Measurements from ENCODE around the gene LRP3. TPM values are rescaled to one million over a fixed set of nuclear protein-coding genes. Genes with fewer than 3 reads are reported as not detected.

Gene LRP3
- polyA plus RNA-seq, 1 of the 3 experiments (the other 2 are of a cell fraction): 8.2 TPM

DNA sequence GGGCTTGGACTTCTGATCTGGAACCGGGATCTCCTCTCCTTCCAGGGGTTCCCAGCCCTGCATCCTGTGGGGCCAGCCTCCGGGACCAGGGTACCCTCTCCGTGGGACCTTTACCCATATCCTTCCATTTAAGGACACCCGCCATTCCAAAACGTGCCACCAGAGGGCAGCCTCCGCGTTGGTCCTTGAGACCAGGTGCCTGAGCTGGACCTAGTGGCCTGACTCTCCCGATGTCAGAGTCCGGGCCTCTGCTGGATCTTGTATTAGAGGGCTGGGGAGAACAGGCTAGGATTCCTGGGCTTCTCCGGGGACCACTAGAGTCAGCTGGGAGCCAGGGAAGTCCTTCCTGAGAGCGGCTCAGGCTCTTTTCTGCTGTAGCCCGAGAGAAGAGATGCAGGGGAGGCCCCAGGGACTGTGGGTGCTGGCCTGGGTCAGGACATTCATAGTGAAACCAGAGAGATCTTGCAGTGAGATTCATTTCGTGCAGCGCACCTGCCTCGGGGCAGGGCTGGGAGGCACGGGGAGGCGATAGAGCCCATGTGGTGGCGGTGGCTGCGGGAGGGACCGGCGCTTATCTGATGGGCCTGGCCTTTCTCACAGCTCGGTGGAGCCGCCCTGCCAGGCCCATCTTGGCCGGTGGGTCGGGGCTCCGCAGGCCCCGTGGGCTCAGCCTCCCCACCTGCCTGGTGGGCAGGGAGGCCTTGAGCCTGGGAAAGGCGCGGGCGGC lies 41.3 kb downstream of the LRP3 start:
- Histone ChIP-seq H3K4me1 (ENCODE audit: control insufficient read depth in 1 of 2, insufficient read depth in 2 of 2, low read depth in 1 of 2, low read length in 1 of 2) (peaks cover 0 to 8% of the 10 kb centered on the region in 2 experiments; a peak in 1 of 4 replicates), H3K27me3 (ENCODE audit: insufficient read depth) (no peaks in the 10 kb centered on the region), H3K9ac (no peak overlapping the region), H3K4me2 (no peak overlapping the region), H3F3A (replicated peaks; ENCODE audit: insufficient read depth) (no peaks in the 10 kb centered on the region), H3K9me3 (no peaks in the 10 kb centered on the region), H3K9me2 (no peaks in the 10 kb centered on the region), H3K4me3 (ENCODE audit: low read depth in 2 of 2, low read length in 1 of 2) (peak overlapping the region in 1 of 2 experiments; percentile 40; a peak in 1 of 4 replicates), H3K36me3 (replicated peaks in 1 of 2; ENCODE audit: control insufficient read depth in 1 of 2, insufficient read depth in 2 of 2, low read length in 1 of 2) (no peaks in the 10 kb centered on the region), H3K79me2 (ENCODE audit: insufficient read depth) (no peaks in the 10 kb centered on the region), H3K27ac (ENCODE audit: low read depth in 2 of 2, low read length in 1 of 2) (no peak overlapping the region), H2AFZ (ENCODE audit: low read depth) (no peak overlapping the region), H4K20me1 (ENCODE audit: insufficient read depth) (no peaks in the 10 kb centered on the region)
- peak; percentile 91 for DNase-seq
- WGBS (ENCODE audit: low lambda C conversion rate): 32% methylated on average over 20 of the region's 30 CpGs
- TF ChIP-seq, protein P1, sequence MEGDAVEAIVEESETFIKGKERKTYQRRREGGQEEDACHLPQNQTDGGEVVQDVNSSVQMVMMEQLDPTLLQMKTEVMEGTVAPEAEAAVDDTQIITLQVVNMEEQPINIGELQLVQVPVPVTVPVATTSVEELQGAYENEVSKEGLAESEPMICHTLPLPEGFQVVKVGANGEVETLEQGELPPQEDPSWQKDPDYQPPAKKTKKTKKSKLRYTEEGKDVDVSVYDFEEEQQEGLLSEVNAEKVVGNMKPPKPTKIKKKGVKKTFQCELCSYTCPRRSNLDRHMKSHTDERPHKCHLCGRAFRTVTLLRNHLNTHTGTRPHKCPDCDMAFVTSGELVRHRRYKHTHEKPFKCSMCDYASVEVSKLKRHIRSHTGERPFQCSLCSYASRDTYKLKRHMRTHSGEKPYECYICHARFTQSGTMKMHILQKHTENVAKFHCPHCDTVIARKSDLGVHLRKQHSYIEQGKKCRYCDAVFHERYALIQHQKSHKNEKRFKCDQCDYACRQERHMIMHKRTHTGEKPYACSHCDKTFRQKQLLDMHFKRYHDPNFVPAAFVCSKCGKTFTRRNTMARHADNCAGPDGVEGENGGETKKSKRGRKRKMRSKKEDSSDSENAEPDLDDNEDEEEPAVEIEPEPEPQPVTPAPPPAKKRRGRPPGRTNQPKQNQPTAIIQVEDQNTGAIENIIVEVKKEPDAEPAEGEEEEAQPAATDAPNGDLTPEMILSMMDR (IDR thresholded peaks at IDR 0.05): peak; percentile 88
- TF ChIP-seq SIN3A (IDR thresholded peaks at IDR 0.05; ENCODE audit: borderline replicate concordance, low read depth, low read length) (no peak), GABPA (IDR thresholded peaks at IDR 0.05; ENCODE audit: low read depth) (no peak), RAD21 (IDR thresholded peaks at IDR 0.05; ENCODE audit: low read length) (peak; percentile 80), RCOR1 (IDR thresholded peaks at IDR 0.05; ENCODE audit: low read length) (peak; percentile 25; the same call in 1 of the 2 replicates), FOSL2 (IDR thresholded peaks at IDR 0.05; ENCODE audit: borderline replicate concordance, low read depth) (no peak), CHD2 (IDR thresholded peaks at IDR 0.05; ENCODE audit: low read length, partially characterized antibody) (no peak), MEF2A (IDR thresholded peaks at IDR 0.05; ENCODE audit: borderline replicate concordance, low read depth) (no peak), FOXJ3 (CRISPR knock-in tag; IDR thresholded peaks at IDR 0.05) (no peak), RFX5 (IDR thresholded peaks at IDR 0.05; ENCODE audit: low read length) (no peak), EZH2phosphoT487 (IDR thresholded peaks at IDR 0.05; ENCODE audit: borderline replicate concordance, low read depth) (no peak), FOXM1 (IDR thresholded peaks at IDR 0.05; ENCODE audit: low read depth) (no peak), TEAD4 (IDR thresholded peaks at IDR 0.05; ENCODE audit: borderline replicate concordance, insufficient read depth) (no peak), NFIC (IDR thresholded peaks at IDR 0.05; ENCODE audit: borderline replicate concordance) (no peak), EP300 (IDR thresholded peaks at IDR 0.05; ENCODE audit: borderline replicate concordance in 1 of 2, low read depth in 1 of 2, low read length in 1 of 2) (no peak), SMC3 (IDR thresholded peaks at IDR 0.05; ENCODE audit: low read depth, low read length) (peak; percentile 84), ELF1 (IDR thresholded peaks at IDR 0.05) (no peak), POLR2AphosphoS5 (IDR thresholded peaks at IDR 0.05; ENCODE audit: low read depth, low read length) (no peak), MXI1 (IDR thresholded peaks at IDR 0.05; ENCODE audit: low read depth, low read length) (no peak; the same call in 1 of the 2 replicates), TCF12 (IDR thresholded peaks at IDR 0.05) (no peak), GATA2 (CRISPR knock-in tag; IDR thresholded peaks at IDR 0.05) (no peak), YY1 (IDR thresholded peaks at IDR 0.05; ENCODE audit: low read depth) (no peak), RXRA (IDR thresholded peaks at IDR 0.05; ENCODE audit: borderline replicate concordance, low read depth) (no peak), TAF1 (IDR thresholded peaks at IDR 0.05; ENCODE audit: borderline replicate concordance, low read depth, low read length) (no peak)
- TF ChIP-seq, protein P2, sequence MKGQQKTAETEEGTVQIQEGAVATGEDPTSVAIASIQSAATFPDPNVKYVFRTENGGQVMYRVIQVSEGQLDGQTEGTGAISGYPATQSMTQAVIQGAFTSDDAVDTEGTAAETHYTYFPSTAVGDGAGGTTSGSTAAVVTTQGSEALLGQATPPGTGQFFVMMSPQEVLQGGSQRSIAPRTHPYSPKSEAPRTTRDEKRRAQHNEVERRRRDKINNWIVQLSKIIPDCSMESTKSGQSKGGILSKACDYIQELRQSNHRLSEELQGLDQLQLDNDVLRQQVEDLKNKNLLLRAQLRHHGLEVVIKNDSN (IDR thresholded peaks at IDR 0.05; ENCODE audit: borderline replicate concordance, low read depth): no peak
- TF ChIP-seq, protein P3, sequence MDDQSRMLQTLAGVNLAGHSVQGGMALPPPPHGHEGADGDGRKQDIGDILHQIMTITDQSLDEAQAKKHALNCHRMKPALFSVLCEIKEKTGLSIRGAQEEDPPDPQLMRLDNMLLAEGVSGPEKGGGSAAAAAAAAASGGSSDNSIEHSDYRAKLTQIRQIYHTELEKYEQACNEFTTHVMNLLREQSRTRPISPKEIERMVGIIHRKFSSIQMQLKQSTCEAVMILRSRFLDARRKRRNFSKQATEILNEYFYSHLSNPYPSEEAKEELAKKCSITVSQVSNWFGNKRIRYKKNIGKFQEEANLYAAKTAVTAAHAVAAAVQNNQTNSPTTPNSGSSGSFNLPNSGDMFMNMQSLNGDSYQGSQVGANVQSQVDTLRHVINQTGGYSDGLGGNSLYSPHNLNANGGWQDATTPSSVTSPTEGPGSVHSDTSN (IDR thresholded peaks at IDR 0.05): no peak
- TF ChIP-seq, protein P4, sequence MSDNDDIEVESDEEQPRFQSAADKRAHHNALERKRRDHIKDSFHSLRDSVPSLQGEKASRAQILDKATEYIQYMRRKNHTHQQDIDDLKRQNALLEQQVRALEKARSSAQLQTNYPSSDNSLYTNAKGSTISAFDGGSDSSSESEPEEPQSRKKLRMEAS (IDR thresholded peaks at IDR 0.05; ENCODE audit: low read depth): no peak
- TF ChIP-seq, protein P5, sequence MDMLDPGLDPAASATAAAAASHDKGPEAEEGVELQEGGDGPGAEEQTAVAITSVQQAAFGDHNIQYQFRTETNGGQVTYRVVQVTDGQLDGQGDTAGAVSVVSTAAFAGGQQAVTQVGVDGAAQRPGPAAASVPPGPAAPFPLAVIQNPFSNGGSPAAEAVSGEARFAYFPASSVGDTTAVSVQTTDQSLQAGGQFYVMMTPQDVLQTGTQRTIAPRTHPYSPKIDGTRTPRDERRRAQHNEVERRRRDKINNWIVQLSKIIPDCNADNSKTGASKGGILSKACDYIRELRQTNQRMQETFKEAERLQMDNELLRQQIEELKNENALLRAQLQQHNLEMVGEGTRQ (IDR thresholded peaks at IDR 0.05; ENCODE audit: borderline replicate concordance, low read depth, low read length): no peak
- TF ChIP-seq, protein P6, sequence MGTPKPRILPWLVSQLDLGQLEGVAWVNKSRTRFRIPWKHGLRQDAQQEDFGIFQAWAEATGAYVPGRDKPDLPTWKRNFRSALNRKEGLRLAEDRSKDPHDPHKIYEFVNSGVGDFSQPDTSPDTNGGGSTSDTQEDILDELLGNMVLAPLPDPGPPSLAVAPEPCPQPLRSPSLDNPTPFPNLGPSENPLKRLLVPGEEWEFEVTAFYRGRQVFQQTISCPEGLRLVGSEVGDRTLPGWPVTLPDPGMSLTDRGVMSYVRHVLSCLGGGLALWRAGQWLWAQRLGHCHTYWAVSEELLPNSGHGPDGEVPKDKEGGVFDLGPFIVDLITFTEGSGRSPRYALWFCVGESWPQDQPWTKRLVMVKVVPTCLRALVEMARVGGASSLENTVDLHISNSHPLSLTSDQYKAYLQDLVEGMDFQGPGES (IDR thresholded peaks at IDR 0.05; ENCODE audit: low read depth, low read length): no peak
- ChIA-PET POLR2A (no interaction called here), CTCF (interaction anchor here (0.5 to 14.8 kb wide), 45 partner anchors 8 to 543 kb away, joined by 3 to 511 read pairs (median 4); partner anchors contain the start of genes CEBPG, SLC7A10 and WDR88)

All from SK-N-SH (cell line).